SK-N-SH (cell line): Measurements from ENCODE around the gene CALML6. TPM values are rescaled to one million over a fixed set of nuclear protein-coding genes. Genes with fewer than 3 reads are reported as not detected.

Experiments used
- CTCF ChIA-PET: fragments of 300-600, 350-600 bp; formaldehyde crosslinking; extraction: SDS; loops from one replicate; lab custom pipeline; 2021; lab: Yijun Ruan, JAX
- POLR2A ChIA-PET: fragments of 350-600 bp; sonication (Branson Sonifier 250); formaldehyde crosslinking; extraction: SDS; loops from one replicate; lab custom pipeline; 2020; ENCODE audit warnings: antibody characterized with exemption, inconsistent platforms; lab: Yijun Ruan, JAX
- DNase-seq: peaks from one replicate; pipeline ENCODE4 v3.0.0; 2012
- H2AFZ ChIP-seq: fragments of 200-600 bp; sonication (generic); 2 replicates; pipeline ENCODE4 v1.8.1; 2016; ENCODE audit warnings: antibody characterized with exemption, mild to moderate bottlenecking, low read depth
- H3F3A ChIP-seq: fragments of 200-600 bp; sonication (generic); replicated peaks from 2 replicates; pipeline ENCODE3; 2016; ENCODE audit warnings: antibody characterized with exemption, mild to moderate bottlenecking; ENCODE audit not compliant: insufficient read depth
- H3K27ac ChIP-seq, 2 experiments: fragments of 200-500 bp in 1 of 2; fragments of 200-600 bp in 1 of 2; sonication (Bioruptor generic) in 1 of 2; sonication (generic), shearing (Covaris generic) in 1 of 2; 2 replicates each; pipeline versions ENCODE4 v1.5.1 to v1.6.1; 2014 to 2016; ENCODE audit warnings: low read depth in 2 of 2, inconsistent platforms in 1 of 2, low read length in 1 of 2, mild to moderate bottlenecking in 1 of 2, mixed read lengths in 1 of 2
- H3K27me3 ChIP-seq: fragments of 200-600 bp; sonication (generic), shearing (Covaris generic); 2 replicates; pipeline ENCODE4 v1.6.1; 2016; ENCODE audit warnings: mixed run types; ENCODE audit not compliant: insufficient read depth
- H3K36me3 ChIP-seq, 2 experiments: fragments of 200-500 bp in 1 of 2; fragments of 200-600 bp in 1 of 2; sonication (Bioruptor generic) in 1 of 2; sonication (generic) in 1 of 2; replicated peaks in 1 of 2; 2 replicates each; pipeline versions ENCODE3 to v1.5.1; 2014 to 2016; ENCODE audit warnings: low read length in 1 of 2, mild to moderate bottlenecking in 1 of 2; ENCODE audit not compliant: insufficient read depth in 2 of 2, control insufficient read depth in 1 of 2
- H3K4me1 ChIP-seq, 2 experiments: fragments of 200-500 bp in 1 of 2; fragments of 200-600 bp in 1 of 2; sonication (Bioruptor generic) in 1 of 2; sonication (generic), shearing (Covaris generic) in 1 of 2; 2 replicates each; pipeline versions ENCODE4 v1.5.1 to v1.6.1; 2014 to 2016; ENCODE audit warnings: low read depth in 1 of 2, low read length in 1 of 2, mixed run types in 1 of 2; ENCODE audit not compliant: insufficient read depth in 2 of 2, control insufficient read depth in 1 of 2
- H3K4me2 ChIP-seq: fragments of 200-600 bp; sonication (generic), shearing (Covaris generic); 2 replicates; pipeline ENCODE4 v1.6.1; 2017; ENCODE audit warnings: mixed run types
- H3K4me3 ChIP-seq, 2 experiments: fragments of 200-500 bp in 1 of 2; fragments of 200-600 bp in 1 of 2; sonication (Bioruptor generic) in 1 of 2; sonication (generic), shearing (Covaris generic) in 1 of 2; 2 replicates each; pipeline versions ENCODE4 v1.5.1 to v1.8.1; 2014 to 2016; ENCODE audit warnings: low read depth in 2 of 2, inconsistent platforms in 1 of 2, low read length in 1 of 2, mild to moderate bottlenecking in 1 of 2, mixed read lengths in 1 of 2, moderate library complexity in 1 of 2
- H3K79me2 ChIP-seq: fragments of 200-600 bp; sonication (generic); 2 replicates; pipeline ENCODE4 v1.8.1; 2017; ENCODE audit warnings: mild to moderate bottlenecking; ENCODE audit not compliant: insufficient read depth
- H3K9ac ChIP-seq: fragments of 200-600 bp; sonication (generic); 2 replicates; pipeline ENCODE4 v1.6.1; 2017; ENCODE audit warnings: mixed run types
- H3K9me2 ChIP-seq: fragments of 200-600 bp; sonication (generic); 2 replicates; pipeline ENCODE4 v1.6.1; 2017; ENCODE audit warnings: mixed run types
- H3K9me3 ChIP-seq: fragments of 200-600 bp; sonication (generic); 2 replicates; pipeline ENCODE4 v1.6.1; 2017; ENCODE audit warnings: mixed run types, mild to moderate bottlenecking, moderate library complexity
- H4K20me1 ChIP-seq: fragments of 200-600 bp; sonication (generic); 2 replicates; pipeline ENCODE4 v1.6.1; 2017; ENCODE audit warnings: mild to moderate bottlenecking, mixed run types; ENCODE audit not compliant: insufficient read depth
- ELF1 ChIP-seq: IDR thresholded peaks from 2 replicates; pipeline ENCODE4 v1.4.0; 2012
- EP300 ChIP-seq, 2 experiments: IDR thresholded peaks; 2 replicates each; pipeline versions ENCODE4 v1.4.0 to v1.6.1; 2012; ENCODE audit warnings: borderline replicate concordance in 1 of 2, low read depth in 1 of 2, low read length in 1 of 2
- FOSL2 ChIP-seq: IDR thresholded peaks from 2 replicates; pipeline ENCODE4 v1.4.0; 2012; ENCODE audit warnings: low read depth, mild to moderate bottlenecking, moderate library complexity, borderline replicate concordance
- FOXJ3 ChIP-seq: sonication (generic); formaldehyde crosslinking; IDR thresholded peaks from 2 replicates; pipeline ENCODE4 v1.5.1; 2020; ENCODE audit warnings: mild to moderate bottlenecking, missing genetic modification reagents
- FOXM1 ChIP-seq: IDR thresholded peaks from 2 replicates; pipeline ENCODE4 v1.4.0; 2012; ENCODE audit warnings: low read depth, mild to moderate bottlenecking
- GABPA ChIP-seq: IDR thresholded peaks from 2 replicates; pipeline ENCODE4 v1.4.0; 2012; ENCODE audit warnings: low read depth, mild to moderate bottlenecking
- MEF2A ChIP-seq: IDR thresholded peaks from 2 replicates; pipeline ENCODE4 v1.4.0; 2012; ENCODE audit warnings: low read depth, borderline replicate concordance
- NRF1 ChIP-seq: IDR thresholded peaks from 2 replicates; pipeline ENCODE4 v1.6.1; 2012; ENCODE audit warnings: low read depth, mild to moderate bottlenecking, low read length
- PBX3 ChIP-seq: IDR thresholded peaks from 2 replicates; pipeline ENCODE4; 2012
- POLR2AphosphoS5 ChIP-seq: IDR thresholded peaks from 2 replicates; pipeline ENCODE4 v1.6.1; 2012; ENCODE audit warnings: low read depth, low read length
- RCOR1 ChIP-seq: fragments of 150-350 bp; IDR thresholded peaks from 2 replicates; pipeline ENCODE4 v1.6.1; 2017; ENCODE audit warnings: antibody characterized with exemption, low read length
- RFX5 ChIP-seq: IDR thresholded peaks from 2 replicates; pipeline ENCODE4 v1.6.1; 2012; ENCODE audit warnings: mild to moderate bottlenecking, improper control_type of control experiment, low read length
- SIN3A ChIP-seq: IDR thresholded peaks from 2 replicates; pipeline ENCODE4 v1.6.1; 2012; ENCODE audit warnings: low read depth, mild to moderate bottlenecking, low read length, moderate library complexity, borderline replicate concordance
- TAF1 ChIP-seq: IDR thresholded peaks from 2 replicates; pipeline ENCODE4 v1.6.1; 2012; ENCODE audit warnings: low read depth, mild to moderate bottlenecking, low read length, moderate library complexity, borderline replicate concordance
- TCF12 ChIP-seq: IDR thresholded peaks from 2 replicates; pipeline ENCODE4 v1.4.0; 2012
- TEAD4 ChIP-seq: IDR thresholded peaks from 2 replicates; pipeline ENCODE4 v1.4.0; 2012; ENCODE audit warnings: mild to moderate bottlenecking, borderline replicate concordance; ENCODE audit not compliant: insufficient read depth
- USF1 ChIP-seq: IDR thresholded peaks from 2 replicates; pipeline ENCODE4 v1.4.0; 2012; ENCODE audit warnings: low read depth, borderline replicate concordance
- YY1 ChIP-seq: IDR thresholded peaks from 2 replicates; pipeline ENCODE4 v1.4.0; 2012; ENCODE audit warnings: low read depth, mild to moderate bottlenecking
- WGBS: methylation state at CpG from one replicate; pipeline ENCODE4 v1.1.6; 2017; ENCODE audit warnings: low lambda C conversion rate; 5-methylcytosine and 5-hydroxymethylcytosine counted together
- polyA plus RNA-seq, 3 experiments: library from polyadenylated mRNA; depleted of rRNA; stranded (reverse); fragments of >200 nt; gene quantifications; 2 replicates each; pipeline ENCODE4 v1.2.3, GENCODE V29; 2012
- TF ChIP-seq, protein P1 (sequence below): IDR thresholded peaks from 2 replicates; pipeline ENCODE4 v1.6.1; 2012; ENCODE audit warnings: mild to moderate bottlenecking, low read depth, low read length, moderate library complexity
- TF ChIP-seq, protein P2 (sequence below): fragments of 150-350 bp; IDR thresholded peaks from 2 replicates; pipeline ENCODE4 v1.6.1; 2017; ENCODE audit warnings: antibody characterized with exemption, low read length, low read depth, borderline replicate concordance

Gene CALML6
- polyA plus RNA-seq, 1 of the 3 experiments (the other 2 are of a cell fraction): 0.87 TPM

GRCh38 chr1:1942753-1943656 is 27.9 kb downstream of the CALML6 start:
- no peak for DNase-seq
- TF ChIP-seq TCF12 (no peak), ELF1 (no peak), RCOR1 (no peak), POLR2AphosphoS5 (no peak), FOXJ3 (CRISPR knock-in tag) (no peak), TAF1 (no peak), USF1 (no peak), TEAD4 (no peak), EP300 (IDR thresholded peaks at IDR 0.05; ENCODE audit: borderline replicate concordance in 1 of 2, low read depth in 1 of 2, low read length in 1 of 2) (no peak), YY1 (no peak), MEF2A (no peak), FOSL2 (no peak), GABPA (no peak), PBX3 (no peak), FOXM1 (no peak), NRF1 (no peak), SIN3A (no peak), RFX5 (no peak)
- TF ChIP-seq, protein P1, sequence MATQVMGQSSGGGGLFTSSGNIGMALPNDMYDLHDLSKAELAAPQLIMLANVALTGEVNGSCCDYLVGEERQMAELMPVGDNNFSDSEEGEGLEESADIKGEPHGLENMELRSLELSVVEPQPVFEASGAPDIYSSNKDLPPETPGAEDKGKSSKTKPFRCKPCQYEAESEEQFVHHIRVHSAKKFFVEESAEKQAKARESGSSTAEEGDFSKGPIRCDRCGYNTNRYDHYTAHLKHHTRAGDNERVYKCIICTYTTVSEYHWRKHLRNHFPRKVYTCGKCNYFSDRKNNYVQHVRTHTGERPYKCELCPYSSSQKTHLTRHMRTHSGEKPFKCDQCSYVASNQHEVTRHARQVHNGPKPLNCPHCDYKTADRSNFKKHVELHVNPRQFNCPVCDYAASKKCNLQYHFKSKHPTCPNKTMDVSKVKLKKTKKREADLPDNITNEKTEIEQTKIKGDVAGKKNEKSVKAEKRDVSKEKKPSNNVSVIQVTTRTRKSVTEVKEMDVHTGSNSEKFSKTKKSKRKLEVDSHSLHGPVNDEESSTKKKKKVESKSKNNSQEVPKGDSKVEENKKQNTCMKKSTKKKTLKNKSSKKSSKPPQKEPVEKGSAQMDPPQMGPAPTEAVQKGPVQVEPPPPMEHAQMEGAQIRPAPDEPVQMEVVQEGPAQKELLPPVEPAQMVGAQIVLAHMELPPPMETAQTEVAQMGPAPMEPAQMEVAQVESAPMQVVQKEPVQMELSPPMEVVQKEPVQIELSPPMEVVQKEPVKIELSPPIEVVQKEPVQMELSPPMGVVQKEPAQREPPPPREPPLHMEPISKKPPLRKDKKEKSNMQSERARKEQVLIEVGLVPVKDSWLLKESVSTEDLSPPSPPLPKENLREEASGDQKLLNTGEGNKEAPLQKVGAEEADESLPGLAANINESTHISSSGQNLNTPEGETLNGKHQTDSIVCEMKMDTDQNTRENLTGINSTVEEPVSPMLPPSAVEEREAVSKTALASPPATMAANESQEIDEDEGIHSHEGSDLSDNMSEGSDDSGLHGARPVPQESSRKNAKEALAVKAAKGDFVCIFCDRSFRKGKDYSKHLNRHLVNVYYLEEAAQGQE: no peak
- TF ChIP-seq, protein P2, sequence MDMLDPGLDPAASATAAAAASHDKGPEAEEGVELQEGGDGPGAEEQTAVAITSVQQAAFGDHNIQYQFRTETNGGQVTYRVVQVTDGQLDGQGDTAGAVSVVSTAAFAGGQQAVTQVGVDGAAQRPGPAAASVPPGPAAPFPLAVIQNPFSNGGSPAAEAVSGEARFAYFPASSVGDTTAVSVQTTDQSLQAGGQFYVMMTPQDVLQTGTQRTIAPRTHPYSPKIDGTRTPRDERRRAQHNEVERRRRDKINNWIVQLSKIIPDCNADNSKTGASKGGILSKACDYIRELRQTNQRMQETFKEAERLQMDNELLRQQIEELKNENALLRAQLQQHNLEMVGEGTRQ: no peak
- Histone ChIP-seq H3K27ac (no peak overlapping the region), H3F3A (no peaks in the 10 kb centered on the region), H3K9me2 (no peaks in the 10 kb centered on the region), H3K4me2 (no peak overlapping the region), H3K9ac (no peak overlapping the region), H3K4me3 (no peak overlapping the region), H2AFZ (no peak overlapping the region), H3K27me3 (no peaks in the 10 kb centered on the region), H4K20me1 (no peaks in the 10 kb centered on the region), H3K9me3 (no peaks in the 10 kb centered on the region), H3K4me1 (peaks cover 0 to 22% of the 10 kb centered on the region in 2 experiments; a peak in 1 of 4 replicates), H3K79me2 (no peaks in the 10 kb centered on the region), H3K36me3 (no peaks in the 10 kb centered on the region)
- POLR2A ChIA-PET: no interaction called here
- 75% methylated on average over 20 of the region's 45 CpGs for WGBS
- CTCF ChIA-PET: interaction anchor here (0.5 to 7.8 kb wide), 15 partner anchors 10 to 231 kb away, joined by 3 to 152 read pairs (median 6); partner anchors contain the start of genes CALML6, GABRD and PRKCZ
